HG03095 (cell line): ENCODE data around the gene PRCD.

ENCODE experiments used
- ATAC-seq: cut with Tn5 transposase; IDR thresholded peaks from one replicate; pipeline ENCODE4 v1.9.1; 2021; ENCODE audit warnings: moderate library complexity; ENCODE audit not compliant: unreplicated experiment

Gene PRCD

GRCh38 chr17:76588182-76588581, 48.3 kb downstream of the PRCD start:
- no peak for ATAC-seq

GRCh38 chr17:76593384-76593826, 53.6 kb downstream of the PRCD start:
- ATAC-seq, result no peak

GRCh38 chr17:76593959-76594358, 54.1 kb downstream of the PRCD start:
- ATAC-seq, result no peak

- no peak for ATAC-seq
These were observed 54.8 kb downstream of the PRCD start for GRCh38 chr17:76594690-76595089.
